Thyroid gland (tissue), 4 donors: ENCODE results near the gene SKI.

Experiments
- POLR2A ChIP-seq, 2 donors: fragments of 450-650 bp; IDR thresholded peaks; one replicate each; pipeline ENCODE4 v1.6.1; 2017; ENCODE audit warnings: antibody characterized with exemption in 2 of 2, mild to moderate bottlenecking in 2 of 2, moderate library complexity in 1 of 2
- TF ChIP-seq, protein P1 (sequence below), 6 experiments: fragments of 200-600 bp in 3 of 6; fragments of 450-650 bp in 3 of 6; sonication (generic) in 3 of 6; IDR thresholded peaks; one replicate each; pipeline ENCODE4 v1.5.1; 2016 to 2019; ENCODE audit warnings: antibody characterized with exemption in 6 of 6, mild to moderate bottlenecking in 2 of 6, inconsistent platforms in 1 of 6, moderate library complexity in 1 of 6

DNA sequence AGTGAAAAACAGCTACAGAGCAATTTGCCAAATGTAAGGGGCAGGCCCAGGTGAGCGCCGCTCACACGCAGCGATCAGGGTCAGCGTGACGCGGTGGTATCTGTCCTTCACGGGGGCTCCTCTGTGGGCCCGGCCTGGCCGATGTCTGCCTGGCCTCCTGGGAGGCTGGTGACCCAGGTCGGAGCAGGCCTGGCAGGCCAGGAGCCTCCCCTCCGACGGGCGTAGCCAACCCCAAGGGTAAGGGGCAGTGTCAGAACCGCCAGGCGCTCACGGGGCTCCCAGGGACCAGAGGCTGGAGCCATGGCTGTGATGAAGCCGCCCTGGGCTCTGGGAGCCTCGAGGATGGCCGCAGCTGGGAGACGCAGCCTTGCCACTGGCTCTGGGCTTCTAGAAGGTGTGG is 91.2 kb downstream of the SKI start:
- TF ChIP-seq, protein P1, sequence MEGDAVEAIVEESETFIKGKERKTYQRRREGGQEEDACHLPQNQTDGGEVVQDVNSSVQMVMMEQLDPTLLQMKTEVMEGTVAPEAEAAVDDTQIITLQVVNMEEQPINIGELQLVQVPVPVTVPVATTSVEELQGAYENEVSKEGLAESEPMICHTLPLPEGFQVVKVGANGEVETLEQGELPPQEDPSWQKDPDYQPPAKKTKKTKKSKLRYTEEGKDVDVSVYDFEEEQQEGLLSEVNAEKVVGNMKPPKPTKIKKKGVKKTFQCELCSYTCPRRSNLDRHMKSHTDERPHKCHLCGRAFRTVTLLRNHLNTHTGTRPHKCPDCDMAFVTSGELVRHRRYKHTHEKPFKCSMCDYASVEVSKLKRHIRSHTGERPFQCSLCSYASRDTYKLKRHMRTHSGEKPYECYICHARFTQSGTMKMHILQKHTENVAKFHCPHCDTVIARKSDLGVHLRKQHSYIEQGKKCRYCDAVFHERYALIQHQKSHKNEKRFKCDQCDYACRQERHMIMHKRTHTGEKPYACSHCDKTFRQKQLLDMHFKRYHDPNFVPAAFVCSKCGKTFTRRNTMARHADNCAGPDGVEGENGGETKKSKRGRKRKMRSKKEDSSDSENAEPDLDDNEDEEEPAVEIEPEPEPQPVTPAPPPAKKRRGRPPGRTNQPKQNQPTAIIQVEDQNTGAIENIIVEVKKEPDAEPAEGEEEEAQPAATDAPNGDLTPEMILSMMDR (IDR thresholded peaks at IDR 0.05), result no peak
- no peak for TF ChIP-seq POLR2A (IDR thresholded peaks at IDR 0.05)
